Measurements from ENCODE around the gene HEPACAM2.

HEPACAM2 gene

GRCh38 chr7:93146472-93147141, 79.7 kb downstream of the HEPACAM2 start:
- peak; percentile 83 for DNase-seq

DNA sequence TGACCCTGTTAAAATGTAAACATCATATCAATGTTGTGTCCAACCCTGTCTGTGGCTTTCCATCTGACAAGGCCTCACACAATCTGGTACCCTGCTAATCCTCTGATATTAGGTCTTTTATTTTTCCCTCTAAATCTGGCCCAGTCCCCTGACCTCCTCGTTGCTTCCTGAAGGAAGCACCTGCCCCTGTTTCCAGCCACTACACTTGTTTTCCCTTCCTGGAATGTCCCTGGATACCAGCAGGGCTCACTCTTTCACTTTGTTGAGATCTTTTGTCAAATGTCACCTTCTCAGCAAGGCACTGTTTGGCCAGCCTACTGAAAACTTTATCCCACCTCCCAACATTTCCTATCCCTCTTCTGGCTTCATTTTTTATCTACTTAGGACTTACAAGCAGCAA, 80.2 kb downstream of the HEPACAM2 start:
- peak; percentile 66 for DNase-seq

DNA sequence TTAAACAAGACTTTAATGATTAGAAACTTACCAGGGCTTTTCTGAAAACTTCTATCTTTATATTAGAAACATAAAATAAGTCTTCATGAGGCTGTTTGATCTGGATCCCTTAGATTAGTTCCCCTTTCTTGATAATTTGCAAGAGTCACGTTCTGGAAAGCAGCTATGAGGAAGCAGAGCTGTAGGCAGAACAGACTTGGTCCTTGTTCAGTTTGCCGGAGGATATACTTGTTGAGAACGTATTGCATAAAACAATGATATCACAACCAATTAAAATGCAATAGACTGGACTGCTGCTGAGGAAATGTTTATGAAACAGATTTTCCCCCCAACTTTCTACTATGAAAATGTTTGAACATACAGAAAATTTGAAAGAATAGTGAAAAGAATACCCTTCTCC, 80.9 kb downstream of the HEPACAM2 start:
- peak; percentile 92 for DNase-seq

DNA sequence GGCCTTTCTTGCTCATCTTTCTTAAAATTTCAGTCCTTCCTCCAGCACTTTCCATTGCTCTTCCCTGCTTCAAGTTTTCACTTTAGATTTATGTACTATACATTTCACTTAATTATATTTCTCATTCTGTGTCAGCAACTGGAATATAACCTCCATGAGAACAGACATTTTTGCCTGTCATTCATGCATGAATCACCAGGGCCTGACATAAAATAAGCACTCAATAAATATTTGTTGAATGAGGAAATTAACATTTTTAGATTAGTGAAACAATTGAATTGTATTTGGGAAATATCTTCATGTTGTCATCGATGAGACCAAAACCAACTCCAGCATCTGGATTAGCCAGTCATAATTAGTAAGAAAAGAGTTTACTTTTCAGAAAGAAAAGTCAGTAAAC, 84.1 kb downstream of the HEPACAM2 start:
- DNase-seq = no peak

- no peak for DNase-seq
Observed at GRCh38 chr7:93140582-93141191, 85.6 kb downstream of the HEPACAM2 start.

DNA sequence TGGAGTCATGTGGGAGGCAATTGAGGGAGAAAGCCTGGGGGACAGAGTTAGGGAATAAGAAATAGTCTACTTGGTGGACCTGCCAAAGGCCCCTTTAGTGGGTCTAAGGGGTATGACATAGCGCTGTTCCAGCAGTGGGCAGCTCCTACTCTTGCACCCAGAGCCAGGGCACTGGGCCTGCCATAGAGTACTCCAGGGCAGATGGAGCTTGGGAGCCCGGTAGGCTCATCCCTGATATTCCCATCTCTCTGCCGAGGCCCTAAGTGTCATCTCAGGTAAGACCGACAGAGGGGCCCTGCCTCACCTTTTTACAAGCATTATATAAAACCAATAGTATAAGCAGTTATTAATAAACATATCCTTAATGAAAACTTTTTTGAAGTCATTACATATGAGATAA, 87.7 kb downstream of the HEPACAM2 start:
- no peak for DNase-seq

All from OCI-M1 (cell line).